Neural cell (in vitro differentiated cells): ENCODE measurements around the gene PRR12. TPM values are rescaled to one million over a fixed set of nuclear protein-coding genes. Genes with fewer than 3 reads are reported as not detected.

ENCODE experiments used
- H2AFZ ChIP-seq: fragments of 200-600, 300-800 bp; sonication (generic), shearing (Covaris generic); 2 replicates; pipeline ENCODE4 v1.6.0; 2014; ENCODE audit warnings: low read depth, mild to moderate bottlenecking, antibody characterized with exemption, low read length, moderate library complexity
- H3F3A ChIP-seq: fragments of 200-600 bp; shearing (Covaris generic); 2 replicates; pipeline ENCODE4 v1.6.1; 2016; ENCODE audit warnings: mild to moderate bottlenecking, moderate library complexity, mixed read lengths, antibody characterized with exemption, low read length; ENCODE audit not compliant: insufficient read depth, poor library complexity, severe bottlenecking
- H3K27ac ChIP-seq: fragments of 200-600, 300-800 bp; sonication (generic), shearing (Covaris generic); 2 replicates; pipeline ENCODE4 v1.5.1; 2014; ENCODE audit warnings: mild to moderate bottlenecking, low read length, moderate library complexity
- H3K27me3 ChIP-seq: fragments of 300-800, 200-600 bp; sonication (generic), shearing (Covaris generic); 2 replicates; pipeline ENCODE4 v1.6.0; 2014; ENCODE audit warnings: mild to moderate bottlenecking, low read depth, low read length, moderate library complexity; ENCODE audit not compliant: insufficient read depth
- H3K36me3 ChIP-seq: fragments of 300-800, 200-600 bp; sonication (generic), shearing (Covaris generic); 2 replicates; pipeline ENCODE4 v1.5.1; 2014; ENCODE audit warnings: mild to moderate bottlenecking, antibody characterized with exemption, low read length, moderate library complexity; ENCODE audit not compliant: insufficient read depth
- H3K4me2 ChIP-seq: fragments of 300-800, 200-600 bp; sonication (generic), shearing (Covaris generic); 2 replicates; pipeline ENCODE4 v1.6.0; 2014; ENCODE audit warnings: mild to moderate bottlenecking, low read length
- H3K4me3 ChIP-seq: fragments of 300-800, 200-600 bp; sonication (generic), shearing (Covaris generic); 2 replicates; pipeline ENCODE4 v1.5.1; 2014; ENCODE audit warnings: mild to moderate bottlenecking, low read length, moderate library complexity
- H3K79me2 ChIP-seq: fragments of 200-600 bp; shearing (Covaris generic); replicated peaks from 2 replicates; pipeline ENCODE4 v1.6.0; 2014; ENCODE audit warnings: mild to moderate bottlenecking, low read length, moderate library complexity; ENCODE audit not compliant: insufficient read depth
- H3K9ac ChIP-seq: fragments of 300-800, 200-600 bp; sonication (generic), shearing (Covaris generic); 2 replicates; pipeline ENCODE4 v1.6.1; 2016; ENCODE audit warnings: mild to moderate bottlenecking, low read length, mixed read lengths
- H3K9me2 ChIP-seq: fragments of 200-600 bp; shearing (Covaris generic); 2 replicates; pipeline ENCODE4 v1.6.1; 2016; ENCODE audit warnings: mild to moderate bottlenecking, low read length, mixed read lengths; ENCODE audit not compliant: insufficient read depth
- H3K9me3 ChIP-seq: fragments of 200-600, 300-800 bp; sonication (generic), shearing (Covaris generic); 2 replicates; pipeline ENCODE4 v1.6.1; 2016; ENCODE audit warnings: mild to moderate bottlenecking, mixed run types, low read length, moderate library complexity, mixed read lengths
- H4K20me1 ChIP-seq: fragments of 200-600 bp; shearing (Covaris generic); 2 replicates; pipeline ENCODE4 v1.6.1; 2016; ENCODE audit warnings: mild to moderate bottlenecking, mixed run types; ENCODE audit not compliant: insufficient read depth
- EP300 ChIP-seq: fragments of 450-650 bp; conservative IDR thresholded peaks from 2 replicates; pipeline ENCODE4 v1.6.1; 2014; ENCODE audit warnings: antibody characterized with exemption, mild to moderate bottlenecking, moderate library complexity; ENCODE audit not compliant: poor library complexity, severe bottlenecking
- EZH2 ChIP-seq: fragments of 200-600, 300-800 bp; shearing (Covaris generic), sonication (generic); IDR thresholded peaks from 2 replicates; pipeline ENCODE4 v1.6.1; 2014; ENCODE audit warnings: antibody characterized with exemption, low read length, borderline replicate concordance, mild to moderate bottlenecking; ENCODE audit not compliant: insufficient read depth, poor library complexity, severe bottlenecking
- MXI1 ChIP-seq: fragments of 450-650 bp; conservative IDR thresholded peaks from 2 replicates; pipeline ENCODE4 v1.6.1; 2014; ENCODE audit warnings: antibody characterized with exemption, mild to moderate bottlenecking; ENCODE audit not compliant: poor library complexity, severe bottlenecking
- POLR2AphosphoS5 ChIP-seq: IDR thresholded peaks from 2 replicates; pipeline ENCODE4 v1.6.1; 2012
- RAD21 ChIP-seq: fragments of 450-650 bp; conservative IDR thresholded peaks from 2 replicates; pipeline ENCODE4 v1.6.1; 2014; ENCODE audit warnings: antibody characterized with exemption, mild to moderate bottlenecking, moderate library complexity
- REST ChIP-seq: IDR thresholded peaks from 2 replicates; pipeline ENCODE4 v1.6.1; 2012; ENCODE audit warnings: borderline replicate concordance
- SMC3 ChIP-seq: fragments of 450-650 bp; conservative IDR thresholded peaks from 2 replicates; pipeline ENCODE4 v1.6.1; 2014; ENCODE audit warnings: antibody characterized with exemption, mild to moderate bottlenecking, moderate library complexity; ENCODE audit not compliant: poor library complexity
- TAF1 ChIP-seq: IDR thresholded peaks from 2 replicates; pipeline ENCODE4 v1.6.1; 2012; ENCODE audit warnings: low read depth
- polyA plus RNA-seq: library from polyadenylated mRNA; depleted of rRNA; stranded (reverse); fragments of >200 nt; gene quantifications from 2 replicates; pipeline ENCODE4 v1.2.3, GENCODE V29; 2014
- TF ChIP-seq, protein P1 (sequence below): fragments of 450-650 bp; IDR thresholded peaks from 2 replicates; pipeline ENCODE4 v1.5.1; 2014; ENCODE audit warnings: antibody characterized with exemption, mild to moderate bottlenecking, moderate library complexity; ENCODE audit not compliant: poor library complexity, severe bottlenecking

The PRR12 gene
- polyA plus RNA-seq, 1 donor from 2014 or later = 1.2 TPM

DNA sequence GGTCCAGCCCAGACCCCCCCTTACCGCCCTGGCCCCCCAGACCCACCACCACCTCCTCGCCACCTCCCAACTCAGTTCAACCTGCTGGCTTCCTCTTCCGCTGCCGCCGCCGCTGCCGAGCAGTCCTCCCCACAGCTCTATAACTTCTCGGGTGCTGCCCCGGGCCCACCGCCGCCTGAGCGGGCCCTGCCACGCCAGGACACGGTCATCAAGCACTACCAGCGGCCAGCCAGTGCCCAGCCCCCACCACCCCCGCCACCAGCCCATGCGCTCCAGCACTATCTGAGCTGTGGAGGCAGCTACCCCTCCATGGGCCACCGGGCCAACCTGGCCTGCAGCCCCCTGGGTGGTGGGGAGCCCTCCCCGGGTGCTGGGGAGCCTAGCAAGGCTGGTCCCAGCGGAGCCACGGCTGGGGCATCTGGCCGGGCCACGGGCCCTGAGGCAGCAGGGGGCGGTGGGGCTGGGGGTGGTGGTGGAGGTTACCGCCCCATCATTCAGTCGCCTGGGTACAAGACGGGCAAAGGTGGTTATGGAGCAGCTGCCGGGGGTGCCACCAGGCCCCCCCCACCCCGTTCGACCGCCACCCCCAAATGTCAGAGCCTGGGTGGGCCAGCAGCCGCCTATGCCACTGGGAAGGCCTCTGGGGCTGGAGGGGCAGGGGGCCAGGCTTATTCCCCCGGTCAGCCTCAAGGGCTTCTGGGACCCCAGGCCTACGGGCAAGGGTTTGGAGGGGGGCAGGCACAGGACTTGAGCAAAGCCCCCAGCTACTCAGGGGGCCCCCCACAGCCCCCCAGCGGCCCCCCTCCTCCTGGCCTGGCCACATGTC is 4.2 kb downstream of the PRR12 start:
- no peaks in the 10 kb centered on the region for H3K9me3 ChIP-seq
- H3K27me3 ChIP-seq = no peaks in the 10 kb centered on the region
- no peak overlapping the region for H3K4me2 ChIP-seq
- no peaks in the 10 kb centered on the region for H4K20me1 ChIP-seq
- H3K79me2 ChIP-seq = peaks cover 31% of the 10 kb centered on the region
- H3K4me3 ChIP-seq = no peak overlapping the region
- H3K27ac ChIP-seq = no peak overlapping the region
- TF ChIP-seq REST (no peak), POLR2AphosphoS5 (no peak), EZH2 (no peak), SMC3 (no peak), TAF1 (no peak), EP300 (no peak), RAD21 (no peak), MXI1 (no peak)
- TF ChIP-seq, protein P1, sequence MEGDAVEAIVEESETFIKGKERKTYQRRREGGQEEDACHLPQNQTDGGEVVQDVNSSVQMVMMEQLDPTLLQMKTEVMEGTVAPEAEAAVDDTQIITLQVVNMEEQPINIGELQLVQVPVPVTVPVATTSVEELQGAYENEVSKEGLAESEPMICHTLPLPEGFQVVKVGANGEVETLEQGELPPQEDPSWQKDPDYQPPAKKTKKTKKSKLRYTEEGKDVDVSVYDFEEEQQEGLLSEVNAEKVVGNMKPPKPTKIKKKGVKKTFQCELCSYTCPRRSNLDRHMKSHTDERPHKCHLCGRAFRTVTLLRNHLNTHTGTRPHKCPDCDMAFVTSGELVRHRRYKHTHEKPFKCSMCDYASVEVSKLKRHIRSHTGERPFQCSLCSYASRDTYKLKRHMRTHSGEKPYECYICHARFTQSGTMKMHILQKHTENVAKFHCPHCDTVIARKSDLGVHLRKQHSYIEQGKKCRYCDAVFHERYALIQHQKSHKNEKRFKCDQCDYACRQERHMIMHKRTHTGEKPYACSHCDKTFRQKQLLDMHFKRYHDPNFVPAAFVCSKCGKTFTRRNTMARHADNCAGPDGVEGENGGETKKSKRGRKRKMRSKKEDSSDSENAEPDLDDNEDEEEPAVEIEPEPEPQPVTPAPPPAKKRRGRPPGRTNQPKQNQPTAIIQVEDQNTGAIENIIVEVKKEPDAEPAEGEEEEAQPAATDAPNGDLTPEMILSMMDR = no peak
- no peak overlapping the region for H2AFZ ChIP-seq
- no peaks in the 10 kb centered on the region for H3K36me3 ChIP-seq
- no peaks in the 10 kb centered on the region for H3F3A ChIP-seq
- H3K9me2 ChIP-seq = no peaks in the 10 kb centered on the region
- no peak overlapping the region for H3K9ac ChIP-seq

DNA sequence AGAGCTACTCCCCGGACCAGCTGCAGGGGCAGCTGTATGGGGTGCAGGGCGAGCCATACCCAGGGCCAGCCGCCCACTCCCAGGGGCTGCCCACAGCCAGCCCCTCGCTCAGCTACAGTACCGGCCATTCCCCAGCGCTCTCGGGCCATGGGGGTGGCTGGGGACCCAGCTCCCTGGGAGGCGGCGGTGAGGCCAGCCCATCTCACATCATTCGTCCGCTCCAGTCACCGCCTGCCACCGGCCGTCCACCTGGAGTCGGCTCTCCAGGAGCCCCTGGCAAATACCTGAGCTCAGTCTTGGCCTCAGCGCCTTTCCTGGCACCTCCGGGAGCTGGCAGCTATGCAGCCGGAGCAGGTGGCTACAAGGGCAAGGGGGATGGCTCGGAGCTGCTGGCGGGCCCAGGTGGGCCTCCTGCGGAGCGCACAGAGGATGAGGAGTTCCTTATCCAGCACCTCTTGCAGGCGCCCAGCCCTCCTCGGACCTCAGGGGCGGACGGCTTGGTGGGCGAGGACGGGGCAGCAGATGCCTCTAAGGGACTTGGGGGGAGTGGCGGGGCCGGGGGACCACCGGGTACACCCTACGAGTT is 4.9 kb downstream of the PRR12 start:
- H3K9ac ChIP-seq = no peak overlapping the region
- H4K20me1 ChIP-seq = no peaks in the 10 kb centered on the region
- H3K79me2 ChIP-seq = peaks cover 31% of the 10 kb centered on the region
- H3K27me3 ChIP-seq = no peaks in the 10 kb centered on the region
- no peak overlapping the region for H3K27ac ChIP-seq
- H3K4me2 ChIP-seq = no peak overlapping the region
- TF ChIP-seq MXI1 (no peak), POLR2AphosphoS5 (no peak), SMC3 (no peak), EZH2 (no peak), EP300 (no peak), TAF1 (no peak), RAD21 (no peak), REST (no peak)
- TF ChIP-seq, protein P1 = no peak
- no peaks in the 10 kb centered on the region for H3K9me2 ChIP-seq
- no peaks in the 10 kb centered on the region for H3K36me3 ChIP-seq
- H3K9me3 ChIP-seq = no peaks in the 10 kb centered on the region
- no peak overlapping the region for H2AFZ ChIP-seq
- no peak overlapping the region for H3K4me3 ChIP-seq
- no peaks in the 10 kb centered on the region for H3F3A ChIP-seq
